MM.1S (cell line): Measurements from ENCODE around the gene CD28.

ENCODE experiments used
- DNase-seq: peaks from one replicate; pipeline ENCODE4 v3.0.0-alpha.2; 2015
- H2AFZ ChIP-seq: fragments of 300-600 bp; sonication (generic); 2 replicates; pipeline ENCODE4 v1.6.0; 2016; ENCODE audit warnings: antibody characterized with exemption, low read length
- H3F3A ChIP-seq: fragments of 300-600 bp; sonication (generic); 2 replicates; pipeline ENCODE4 v1.6.1; 2016; ENCODE audit warnings: mild to moderate bottlenecking, antibody characterized with exemption, low read length, moderate library complexity, mixed read lengths; ENCODE audit not compliant: insufficient read depth
- H3K27ac ChIP-seq: fragments of 300-600 bp; sonication (generic); 2 replicates; pipeline ENCODE4 v1.5.1; 2016; ENCODE audit warnings: mild to moderate bottlenecking, low read length
- H3K27me3 ChIP-seq: fragments of 300-600 bp; sonication (generic); replicated peaks from 2 replicates; pipeline ENCODE4 v1.6.0; 2016; ENCODE audit warnings: low read length; ENCODE audit not compliant: insufficient read depth
- H3K36me3 ChIP-seq: fragments of 300-600 bp; sonication (generic); replicated peaks from 2 replicates; pipeline ENCODE4 v1.6.1; 2016; ENCODE audit warnings: mild to moderate bottlenecking, low read length, mixed read lengths; ENCODE audit not compliant: insufficient read depth
- H3K4me1 ChIP-seq: fragments of 300-600 bp; sonication (generic); 2 replicates; pipeline ENCODE4 v1.6.1; 2016; ENCODE audit warnings: low read length, mixed read lengths
- H3K4me2 ChIP-seq: fragments of 300-600 bp; sonication (generic); 2 replicates; pipeline ENCODE4 v1.6.0; 2016; ENCODE audit warnings: low read depth, low read length
- H3K4me3 ChIP-seq: fragments of 300-600 bp; sonication (generic); 2 replicates; pipeline ENCODE4 v1.5.1; 2016; ENCODE audit warnings: low read length, mixed read lengths
- H3K79me2 ChIP-seq: fragments of 300-600 bp; sonication (generic); 2 replicates; pipeline ENCODE4 v1.6.1; 2016; ENCODE audit warnings: mixed run types, low read length, mixed read lengths
- H3K9ac ChIP-seq: fragments of 300-600 bp; sonication (generic); 2 replicates; pipeline ENCODE4 v1.6.1; 2016; ENCODE audit warnings: low read length, mixed read lengths
- H3K9me2 ChIP-seq: fragments of 300-600 bp; sonication (generic); replicated peaks from 2 replicates; pipeline ENCODE4 v1.6.1; 2016; ENCODE audit warnings: mild to moderate bottlenecking, low read length, mixed read lengths; ENCODE audit not compliant: insufficient read depth
- H3K9me3 ChIP-seq: fragments of 300-600 bp; sonication (generic); replicated peaks from 2 replicates; pipeline ENCODE4 v1.6.1; 2016; ENCODE audit warnings: mild to moderate bottlenecking, low read length, mixed read lengths; ENCODE audit not compliant: insufficient read depth
- H4K20me1 ChIP-seq: fragments of 300-600 bp; sonication (generic); 2 replicates; pipeline ENCODE4 v1.6.1; 2016; ENCODE audit warnings: mild to moderate bottlenecking, low read length, moderate library complexity, mixed read lengths; ENCODE audit not compliant: insufficient read depth
- EZH2 ChIP-seq: fragments of 300-600 bp; sonication (generic); optimal IDR thresholded peaks from 2 replicates; pipeline ENCODE3; 2017; ENCODE audit warnings: low read depth, mild to moderate bottlenecking, antibody characterized with exemption, low read length, mixed read lengths
- EZH2phosphoT487 ChIP-seq: fragments of 300-600 bp; sonication (generic); IDR thresholded peaks from 2 replicates; pipeline ENCODE4 v1.6.1; 2018; ENCODE audit warnings: antibody characterized with exemption, low read length
- TF ChIP-seq, protein P1 (sequence below): fragments of 300-600 bp; sonication (generic); IDR thresholded peaks from 2 replicates; pipeline ENCODE4 v1.5.1; 2016; ENCODE audit warnings: antibody characterized with exemption, low read length, mixed read lengths

Gene CD28

DNA sequence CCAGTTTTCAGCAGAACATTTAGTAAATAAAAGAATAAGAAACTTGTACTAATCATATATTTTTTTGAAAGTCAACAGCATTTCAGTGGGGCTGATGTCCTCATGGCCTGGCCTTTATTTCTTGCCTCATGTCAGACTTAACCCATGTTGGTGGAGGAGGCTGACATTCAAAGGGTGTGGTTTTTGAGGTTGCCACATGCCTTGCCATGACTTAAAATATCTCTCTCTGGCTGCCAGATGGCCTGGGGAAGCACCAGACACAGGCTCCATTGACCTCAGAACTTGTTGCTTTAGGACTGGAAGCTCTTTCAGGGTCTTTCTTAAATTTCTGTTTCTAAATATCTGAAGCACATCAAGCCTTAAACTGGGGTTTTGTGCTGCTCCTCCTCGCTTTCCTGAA lies 32.5 kb upstream of the CD28 start:
- peak; percentile 96 for DNase-seq
- no peaks in the 10 kb centered on the region for H3K27me3 ChIP-seq
- no peaks in the 10 kb centered on the region for H3K36me3 ChIP-seq
- H4K20me1 ChIP-seq: no peaks in the 10 kb centered on the region
- H3K4me3 ChIP-seq: peak overlapping the region; percentile 35
- H3K4me2 ChIP-seq: peak overlapping the region; percentile 73
- H3F3A ChIP-seq: peaks cover 12% of the 10 kb centered on the region
- H3K27ac ChIP-seq: peak overlapping the region; percentile 98
- H3K9ac ChIP-seq: peak overlapping the region; percentile 70
- no peaks in the 10 kb centered on the region for H3K79me2 ChIP-seq
- TF ChIP-seq, protein P1, sequence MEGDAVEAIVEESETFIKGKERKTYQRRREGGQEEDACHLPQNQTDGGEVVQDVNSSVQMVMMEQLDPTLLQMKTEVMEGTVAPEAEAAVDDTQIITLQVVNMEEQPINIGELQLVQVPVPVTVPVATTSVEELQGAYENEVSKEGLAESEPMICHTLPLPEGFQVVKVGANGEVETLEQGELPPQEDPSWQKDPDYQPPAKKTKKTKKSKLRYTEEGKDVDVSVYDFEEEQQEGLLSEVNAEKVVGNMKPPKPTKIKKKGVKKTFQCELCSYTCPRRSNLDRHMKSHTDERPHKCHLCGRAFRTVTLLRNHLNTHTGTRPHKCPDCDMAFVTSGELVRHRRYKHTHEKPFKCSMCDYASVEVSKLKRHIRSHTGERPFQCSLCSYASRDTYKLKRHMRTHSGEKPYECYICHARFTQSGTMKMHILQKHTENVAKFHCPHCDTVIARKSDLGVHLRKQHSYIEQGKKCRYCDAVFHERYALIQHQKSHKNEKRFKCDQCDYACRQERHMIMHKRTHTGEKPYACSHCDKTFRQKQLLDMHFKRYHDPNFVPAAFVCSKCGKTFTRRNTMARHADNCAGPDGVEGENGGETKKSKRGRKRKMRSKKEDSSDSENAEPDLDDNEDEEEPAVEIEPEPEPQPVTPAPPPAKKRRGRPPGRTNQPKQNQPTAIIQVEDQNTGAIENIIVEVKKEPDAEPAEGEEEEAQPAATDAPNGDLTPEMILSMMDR: no peak
- TF ChIP-seq EZH2 (no peak), EZH2phosphoT487 (no peak)
- no peak overlapping the region for H2AFZ ChIP-seq
- no peaks in the 10 kb centered on the region for H3K9me3 ChIP-seq
- H3K9me2 ChIP-seq: no peaks in the 10 kb centered on the region
- H3K4me1 ChIP-seq: peaks cover 29% of the 10 kb centered on the region

DNA sequence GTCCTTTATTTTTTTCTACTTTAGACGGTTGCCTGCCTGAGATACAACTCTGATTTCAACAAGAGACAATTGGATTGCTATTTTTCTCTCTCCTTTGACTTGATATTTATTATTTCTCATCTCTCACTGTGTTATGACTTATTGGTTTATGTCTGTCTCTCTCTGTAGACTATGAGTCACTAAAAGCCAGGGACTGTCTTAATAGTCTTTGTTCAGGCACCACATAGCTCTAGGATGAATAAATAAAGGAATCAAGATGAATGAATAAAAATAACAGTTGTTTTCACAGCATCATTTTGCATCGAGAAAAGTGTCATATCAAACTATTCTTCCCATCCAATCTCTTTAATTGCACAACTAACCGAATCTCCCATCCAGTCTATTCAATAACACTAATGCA lies 31.4 kb upstream of the CD28 start:
- Histone ChIP-seq H3K9me3 (no peaks in the 10 kb centered on the region), H3K4me2 (peak overlapping the region; percentile 73; the same call in 1 of the 2 replicates), H3K79me2 (no peaks in the 10 kb centered on the region), H3K27me3 (no peaks in the 10 kb centered on the region), H3F3A (peaks cover 12% of the 10 kb centered on the region), H2AFZ (no peak overlapping the region), H3K4me1 (peaks cover 25% of the 10 kb centered on the region), H3K9ac (no peak overlapping the region), H3K27ac (peak overlapping the region; percentile 98; the same call in 1 of the 2 replicates), H3K4me3 (no peak overlapping the region), H3K9me2 (no peaks in the 10 kb centered on the region), H3K36me3 (no peaks in the 10 kb centered on the region), H4K20me1 (no peaks in the 10 kb centered on the region)
- TF ChIP-seq, protein P1: no peak
- no peak for TF ChIP-seq EZH2
- TF ChIP-seq EZH2phosphoT487: no peak
- DNase-seq: no peak

DNA sequence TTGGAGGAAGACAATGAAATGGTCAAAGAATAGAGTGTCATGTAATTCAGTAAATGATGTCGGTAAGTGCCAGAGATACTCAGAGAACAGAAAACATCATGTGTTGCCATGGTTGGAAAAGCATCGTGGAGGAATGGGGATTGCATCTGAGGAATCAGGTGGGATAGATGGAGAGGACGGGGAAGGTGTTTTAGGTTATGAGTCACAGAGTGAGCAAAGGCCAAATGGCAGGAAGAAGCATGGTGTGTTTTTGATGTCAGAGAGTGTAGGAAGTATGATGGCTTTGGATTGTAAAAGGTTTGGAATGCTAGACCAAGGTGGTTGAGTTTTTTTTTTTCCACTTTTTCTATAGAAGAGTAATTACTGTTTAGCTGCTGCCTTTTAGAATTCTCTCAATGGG lies 27.5 kb upstream of the CD28 start:
- TF ChIP-seq, protein P1: no peak
- TF ChIP-seq EZH2 (no peak), EZH2phosphoT487 (no peak)
- no peaks in the 10 kb centered on the region for H3K36me3 ChIP-seq
- peaks cover 38% of the 10 kb centered on the region for H3K4me1 ChIP-seq
- no peak for DNase-seq
- H3K79me2 ChIP-seq: no peaks in the 10 kb centered on the region
- no peak overlapping the region for H2AFZ ChIP-seq
- H4K20me1 ChIP-seq: no peaks in the 10 kb centered on the region
- no peaks in the 10 kb centered on the region for H3K9me2 ChIP-seq
- H3F3A ChIP-seq: peaks cover 7% of the 10 kb centered on the region
- H3K27ac ChIP-seq: no peak overlapping the region
- H3K9me3 ChIP-seq: no peaks in the 10 kb centered on the region
- no peak overlapping the region for H3K9ac ChIP-seq
- H3K4me3 ChIP-seq: no peak overlapping the region
- H3K4me2 ChIP-seq: no peak overlapping the region
- H3K27me3 ChIP-seq: no peaks in the 10 kb centered on the region
